ENCODE results near the gene PTPRG. TPM values are rescaled to one million over a fixed set of nuclear protein-coding genes. Genes with fewer than 3 reads are reported as not detected.

The PTPRG gene
- total and polyA plus RNA-seq, 2 donors (not counting 3 experiments of a cell fraction or from before 2014, with no cell fraction given): 8.9 to 39.1 TPM

DNA sequence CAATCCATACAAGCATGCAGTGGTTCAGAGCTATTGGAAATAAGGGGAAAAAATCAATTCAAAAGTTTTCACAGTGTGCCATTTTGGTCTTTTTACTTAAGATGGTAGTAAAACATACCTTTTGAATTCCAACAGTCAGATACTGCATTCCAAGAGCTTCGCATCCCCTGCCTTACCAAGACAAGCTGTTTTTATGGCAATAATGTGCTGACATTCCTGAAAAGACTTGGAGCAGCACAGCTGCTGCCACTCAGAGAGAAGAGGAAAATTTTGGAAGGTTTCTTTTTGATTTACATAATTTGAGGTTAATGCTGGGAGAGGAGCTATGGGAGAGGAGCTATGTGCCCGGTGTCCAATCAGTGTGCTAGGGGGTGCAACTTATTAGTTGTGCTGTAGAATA lies 663.7 kb downstream of the PTPRG start:
- no peak overlapping the region for H3K4me3 ChIP-seq (replicated peaks in 1 of 3; ENCODE audit: insufficient read depth in 1 of 3, low read depth in 1 of 3, low read length in 3 of 3)
- POLR2A ChIA-PET: no interaction called here
- no peaks in the 10 kb centered on the region for H3K27me3 ChIP-seq (ENCODE audit: control insufficient read depth in 2 of 2, insufficient read depth in 2 of 2, low read length in 2 of 2)
- CTCF ChIA-PET: no interaction called here
- H3K27ac ChIP-seq (ENCODE audit: insufficient read depth, low read depth, low read length): no peak overlapping the region
- H3K9ac ChIP-seq (replicated peaks; ENCODE audit: extremely low read depth, insufficient read depth, low read length): no peak overlapping the region
- DNase-seq (ENCODE audit: low read depth, low spot score) (no peak), FAIRE-seq (no peak)
- H3K9me1 ChIP-seq (replicated peaks; ENCODE audit: control insufficient read depth, extremely low read depth, insufficient read depth, low read length): peaks cover 3% of the 10 kb centered on the region
- TF ChIP-seq POLR2A (IDR thresholded peaks at IDR 0.05; ENCODE audit: low read depth, low read length) (no peak), JUN (IDR thresholded peaks at IDR 0.05; ENCODE audit: borderline replicate concordance, insufficient read depth, insufficient read length, low read depth) (no peak), POLR2AphosphoS5 (IDR thresholded peaks at IDR 0.05; ENCODE audit: insufficient read depth, low read depth, low read length) (no peak), FOS (IDR thresholded peaks at IDR 0.05; ENCODE audit: borderline replicate concordance, insufficient read depth, low read length) (no peak), EZH2 (IDR thresholded peaks at IDR 0.05; ENCODE audit: borderline replicate concordance, low read depth, low read length, severe bottlenecking) (no peak), GATA2 (IDR thresholded peaks at IDR 0.05; ENCODE audit: insufficient read depth, insufficient read length, low read depth, low read length) (no peak), MYC (IDR thresholded peaks at IDR 0.05; ENCODE audit: low read depth, low read length) (no peak)
- TF ChIP-seq, protein P1, sequence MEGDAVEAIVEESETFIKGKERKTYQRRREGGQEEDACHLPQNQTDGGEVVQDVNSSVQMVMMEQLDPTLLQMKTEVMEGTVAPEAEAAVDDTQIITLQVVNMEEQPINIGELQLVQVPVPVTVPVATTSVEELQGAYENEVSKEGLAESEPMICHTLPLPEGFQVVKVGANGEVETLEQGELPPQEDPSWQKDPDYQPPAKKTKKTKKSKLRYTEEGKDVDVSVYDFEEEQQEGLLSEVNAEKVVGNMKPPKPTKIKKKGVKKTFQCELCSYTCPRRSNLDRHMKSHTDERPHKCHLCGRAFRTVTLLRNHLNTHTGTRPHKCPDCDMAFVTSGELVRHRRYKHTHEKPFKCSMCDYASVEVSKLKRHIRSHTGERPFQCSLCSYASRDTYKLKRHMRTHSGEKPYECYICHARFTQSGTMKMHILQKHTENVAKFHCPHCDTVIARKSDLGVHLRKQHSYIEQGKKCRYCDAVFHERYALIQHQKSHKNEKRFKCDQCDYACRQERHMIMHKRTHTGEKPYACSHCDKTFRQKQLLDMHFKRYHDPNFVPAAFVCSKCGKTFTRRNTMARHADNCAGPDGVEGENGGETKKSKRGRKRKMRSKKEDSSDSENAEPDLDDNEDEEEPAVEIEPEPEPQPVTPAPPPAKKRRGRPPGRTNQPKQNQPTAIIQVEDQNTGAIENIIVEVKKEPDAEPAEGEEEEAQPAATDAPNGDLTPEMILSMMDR (IDR thresholded peaks at IDR 0.05; ENCODE audit: extremely low read depth in 1 of 2, insufficient read depth in 1 of 2, low read depth in 1 of 2, low read length in 2 of 2): no peak
- TF ChIP-seq, protein P2, sequence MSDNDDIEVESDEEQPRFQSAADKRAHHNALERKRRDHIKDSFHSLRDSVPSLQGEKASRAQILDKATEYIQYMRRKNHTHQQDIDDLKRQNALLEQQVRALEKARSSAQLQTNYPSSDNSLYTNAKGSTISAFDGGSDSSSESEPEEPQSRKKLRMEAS (IDR thresholded peaks at IDR 0.05; ENCODE audit: insufficient read depth, insufficient read length): no peak
- dilution Hi-C loops (cut with MboI; ENCODE audit: extremely low pct_ligation_motif_present, low sequenced_read_pairs): no loop called here
- no peaks in the 10 kb centered on the region for H3K4me1 ChIP-seq (ENCODE audit: control insufficient read depth, extremely low read depth, insufficient read depth, low read length)
- no peaks in the 10 kb centered on the region for H3K36me3 ChIP-seq (ENCODE audit: control insufficient read depth in 2 of 2, extremely low read depth in 1 of 2, insufficient read depth in 2 of 2, low read length in 2 of 2)
- no peaks in the 10 kb centered on the region for H4K20me1 ChIP-seq (replicated peaks; ENCODE audit: control insufficient read depth, extremely low read depth, insufficient read depth, low read length)
- no peak overlapping the region for H2AFZ ChIP-seq (ENCODE audit: low read depth, low read length)
- no peak overlapping the region for H3K4me2 ChIP-seq (ENCODE audit: insufficient read depth, low read length)
- BruUV-seq (replicated peaks): no TSS peak
- H3K79me2 ChIP-seq (ENCODE audit: control insufficient read depth, insufficient read depth, low read length): no peaks in the 10 kb centered on the region
- intact Hi-C loops (cut with micrococcal nuclease): no loop called here
- H3K9me3 ChIP-seq (replicated peaks; ENCODE audit: control insufficient read depth, insufficient read depth, low read length): no peaks in the 10 kb centered on the region
